Measurements from ENCODE around the gene ARL3.

Gene ARL3

GRCh38 chr10:102634686-102635085, 79.5 kb downstream of the ARL3 start:
- H4K91ac ChIP-seq (ENCODE audit: low read depth, low read length) = peak overlapping the region; percentile 84
- H3K4me1 ChIP-seq (ENCODE audit: control insufficient read depth in 1 of 2, insufficient read depth in 2 of 2, low read length in 2 of 2) = peaks cover 52 to 56% of the 10 kb centered on the region in 2 experiments
- H3K36me3 ChIP-seq (ENCODE audit: control insufficient read depth in 1 of 2, insufficient read depth in 2 of 2, low read length in 2 of 2) = peaks cover 11 to 15% of the 10 kb centered on the region in 2 experiments
- H3K18ac ChIP-seq (ENCODE audit: low read length) = peak overlapping the region; percentile 11
- peak overlapping the region; percentile 85 for H2BK120ac ChIP-seq (ENCODE audit: insufficient read depth, low read length, poor library complexity)
- H2AFZ ChIP-seq (ENCODE audit: insufficient read depth, low read length, poor library complexity) = no peak overlapping the region
- H4K12ac ChIP-seq (ENCODE audit: low read depth, low read length) = no peak overlapping the region
- peak overlapping the region; percentile 33 for H4K8ac ChIP-seq (ENCODE audit: low read depth, low read length)
- no peaks in the 10 kb centered on the region for H3K9me3 ChIP-seq (ENCODE audit: insufficient read depth, low read depth, low read length)
- peak overlapping the region; percentile 45 for H2BK5ac ChIP-seq (ENCODE audit: low read depth, low read length, poor library complexity)
- peak in 1 of 2 donors; percentile 40 for DNase-seq
- WGBS (ENCODE audit: extremely low coverage, insufficient coverage, insufficient read length) = no CpG with 5 or more reads among the region's 4 CpGs
- H3K9ac ChIP-seq (ENCODE audit: low read length) = no peak overlapping the region
- H3K14ac ChIP-seq (ENCODE audit: low read length) = no peak overlapping the region
- H2AK5ac ChIP-seq (ENCODE audit: low read length) = no peak overlapping the region
- H2BK12ac ChIP-seq (ENCODE audit: low read length) = peak overlapping the region; percentile 76
- H3K4me2 ChIP-seq (ENCODE audit: low read length) = peak overlapping the region; percentile 46
- peak overlapping the region; percentile 63 for H3K27ac ChIP-seq (ENCODE audit: low read depth, low read length)
- H3K79me1 ChIP-seq (ENCODE audit: low read length) = peaks cover 35% of the 10 kb centered on the region
- no peak overlapping the region for H3K23ac ChIP-seq (ENCODE audit: low read length)
- H3K27me3 ChIP-seq (ENCODE audit: insufficient read depth, low read length) = no peaks in the 10 kb centered on the region
- H3K4me3 ChIP-seq (ENCODE audit: low read depth, low read length) = no peak overlapping the region
- H3K79me2 ChIP-seq (ENCODE audit: control insufficient read depth, insufficient read depth, low read length, poor library complexity) = peaks cover 6% of the 10 kb centered on the region
- H3K4ac ChIP-seq (ENCODE audit: low read depth, low read length) = peak overlapping the region; percentile 10

- peak overlapping the region; percentile 61 for H3K4ac ChIP-seq (ENCODE audit: low read depth, low read length)
- peak overlapping the region; percentile 84 for H4K91ac ChIP-seq (ENCODE audit: low read depth, low read length)
- H3K4me1 ChIP-seq (ENCODE audit: control insufficient read depth in 1 of 2, insufficient read depth in 2 of 2, low read length in 2 of 2) = peaks cover 55 to 58% of the 10 kb centered on the region in 2 experiments
- no peaks in the 10 kb centered on the region for H3K27me3 ChIP-seq (ENCODE audit: insufficient read depth, low read length)
- H3K27ac ChIP-seq (ENCODE audit: low read depth, low read length) = peak overlapping the region; percentile 63
- peak overlapping the region; percentile 86 for H2BK120ac ChIP-seq (ENCODE audit: insufficient read depth, low read length, poor library complexity)
- peak overlapping the region; percentile 31 for H2BK5ac ChIP-seq (ENCODE audit: low read depth, low read length, poor library complexity)
- no peak overlapping the region for H3K4me3 ChIP-seq (ENCODE audit: low read depth, low read length)
- H4K12ac ChIP-seq (ENCODE audit: low read depth, low read length) = no peak overlapping the region
- peaks cover 11 to 15% of the 10 kb centered on the region in 2 experiments for H3K36me3 ChIP-seq (ENCODE audit: control insufficient read depth in 1 of 2, insufficient read depth in 2 of 2, low read length in 2 of 2)
- peak overlapping the region; percentile 79 for H3K14ac ChIP-seq (ENCODE audit: low read length)
- peak overlapping the region; percentile 90 for H2AK5ac ChIP-seq (ENCODE audit: low read length)
- H4K8ac ChIP-seq (ENCODE audit: low read depth, low read length) = peak overlapping the region; percentile 57
- H2BK12ac ChIP-seq (ENCODE audit: low read length) = peak overlapping the region; percentile 89
- WGBS (ENCODE audit: extremely low coverage, insufficient coverage, insufficient read length) = no CpG with 5 or more reads among the region's 5 CpGs
- H3K79me1 ChIP-seq (ENCODE audit: low read length) = peaks cover 41% of the 10 kb centered on the region
- H3K4me2 ChIP-seq (ENCODE audit: low read length) = no peak overlapping the region
- H3K79me2 ChIP-seq (ENCODE audit: control insufficient read depth, insufficient read depth, low read length, poor library complexity) = peaks cover 8% of the 10 kb centered on the region
- H3K9ac ChIP-seq (ENCODE audit: low read length) = no peak overlapping the region
- peak overlapping the region; percentile 69 for H3K18ac ChIP-seq (ENCODE audit: low read length)
- H3K9me3 ChIP-seq (ENCODE audit: insufficient read depth, low read depth, low read length) = no peaks in the 10 kb centered on the region
- no peak overlapping the region for H2AFZ ChIP-seq (ENCODE audit: insufficient read depth, low read length, poor library complexity)
- no peak overlapping the region for H3K23ac ChIP-seq (ENCODE audit: low read length)
- no peak for DNase-seq
These were observed 80.3 kb downstream of the ARL3 start for GRCh38 chr10:102633848-102634247.

GRCh38 chr10:102633287-102633686, 80.9 kb downstream of the ARL3 start:
- no peak overlapping the region for H2AFZ ChIP-seq (ENCODE audit: insufficient read depth, low read length, poor library complexity)
- WGBS (ENCODE audit: extremely low coverage, insufficient coverage, insufficient read length) = no CpG with 5 or more reads among the region's 6 CpGs
- H4K91ac ChIP-seq (ENCODE audit: low read depth, low read length) = peak overlapping the region; percentile 84

GRCh38 chr10:102632394-102633111, 81.6 kb downstream of the ARL3 start:
- H2BK12ac ChIP-seq (ENCODE audit: low read length) = no peak overlapping the region
- no CpG with 5 or more reads among the region's 5 CpGs for WGBS (ENCODE audit: extremely low coverage, insufficient coverage, insufficient read length)
- H3K27ac ChIP-seq (ENCODE audit: low read depth, low read length) = no peak overlapping the region
- peaks cover 11 to 15% of the 10 kb centered on the region in 2 experiments for H3K36me3 ChIP-seq (ENCODE audit: control insufficient read depth in 1 of 2, insufficient read depth in 2 of 2, low read length in 2 of 2)
- H2AK5ac ChIP-seq (ENCODE audit: low read length) = no peak overlapping the region
- no peak overlapping the region for H3K23ac ChIP-seq (ENCODE audit: low read length)
- H2BK120ac ChIP-seq (ENCODE audit: insufficient read depth, low read length, poor library complexity) = no peak overlapping the region
- H4K8ac ChIP-seq (ENCODE audit: low read depth, low read length) = no peak overlapping the region
- no peaks in the 10 kb centered on the region for H3K27me3 ChIP-seq (ENCODE audit: insufficient read depth, low read length)
- peak overlapping the region; percentile 20 for H3K14ac ChIP-seq (ENCODE audit: low read length)
- no peak overlapping the region for H4K12ac ChIP-seq (ENCODE audit: low read depth, low read length)
- H3K18ac ChIP-seq (ENCODE audit: low read length) = no peak overlapping the region
- H3K79me2 ChIP-seq (ENCODE audit: control insufficient read depth, insufficient read depth, low read length, poor library complexity) = peaks cover 12% of the 10 kb centered on the region
- H3K4me2 ChIP-seq (ENCODE audit: low read length) = no peak overlapping the region
- no peak overlapping the region for H4K91ac ChIP-seq (ENCODE audit: low read depth, low read length)
- peaks cover 65 to 69% of the 10 kb centered on the region in 2 experiments for H3K4me1 ChIP-seq (ENCODE audit: control insufficient read depth in 1 of 2, insufficient read depth in 2 of 2, low read length in 2 of 2)
- H3K4me3 ChIP-seq (ENCODE audit: low read depth, low read length) = no peak overlapping the region
- H2AFZ ChIP-seq (ENCODE audit: insufficient read depth, low read length, poor library complexity) = no peak overlapping the region
- no peak overlapping the region for H3K4ac ChIP-seq (ENCODE audit: low read depth, low read length)
- H3K9me3 ChIP-seq (ENCODE audit: insufficient read depth, low read depth, low read length) = no peaks in the 10 kb centered on the region
- DNase-seq = no peak
- no peak overlapping the region for H2BK5ac ChIP-seq (ENCODE audit: low read depth, low read length, poor library complexity)
- H3K9ac ChIP-seq (ENCODE audit: low read length) = no peak overlapping the region
- H3K79me1 ChIP-seq (ENCODE audit: low read length) = peaks cover 51% of the 10 kb centered on the region

More at GRCh38 chr10:102633287-102633686, 80.9 kb downstream of the ARL3 start:
- DNase-seq = peak in 1 of 2 donors; percentile 13
- Histone ChIP-seq H4K8ac (ENCODE audit: low read depth, low read length) (peak overlapping the region; percentile 15), H3K4me1 (ENCODE audit: control insufficient read depth in 1 of 2, insufficient read depth in 2 of 2, low read length in 2 of 2) (peaks cover 58 to 61% of the 10 kb centered on the region in 2 experiments), H3K4ac (ENCODE audit: low read depth, low read length) (peak overlapping the region; percentile 61), H2BK5ac (ENCODE audit: low read depth, low read length, poor library complexity) (peak overlapping the region; percentile 32), H4K12ac (ENCODE audit: low read depth, low read length) (no peak overlapping the region), H3K14ac (ENCODE audit: low read length) (peak overlapping the region; percentile 32), H3K18ac (ENCODE audit: low read length) (peak overlapping the region; percentile 61), H3K27ac (ENCODE audit: low read depth, low read length) (no peak overlapping the region), H3K79me2 (ENCODE audit: control insufficient read depth, insufficient read depth, low read length, poor library complexity) (peaks cover 10% of the 10 kb centered on the region), H2BK120ac (ENCODE audit: insufficient read depth, low read length, poor library complexity) (peak overlapping the region; percentile 86), H3K9me3 (ENCODE audit: insufficient read depth, low read depth, low read length) (no peaks in the 10 kb centered on the region), H3K79me1 (ENCODE audit: low read length) (peaks cover 44% of the 10 kb centered on the region), H2AK5ac (ENCODE audit: low read length) (peak overlapping the region; percentile 64), H2BK12ac (ENCODE audit: low read length) (peak overlapping the region; percentile 77), H3K4me2 (ENCODE audit: low read length) (no peak overlapping the region), H3K27me3 (ENCODE audit: insufficient read depth, low read length) (no peaks in the 10 kb centered on the region), H3K23ac (ENCODE audit: low read length) (no peak overlapping the region), H3K4me3 (ENCODE audit: low read depth, low read length) (no peak overlapping the region), H3K36me3 (ENCODE audit: control insufficient read depth in 1 of 2, insufficient read depth in 2 of 2, low read length in 2 of 2) (peaks cover 11 to 15% of the 10 kb centered on the region in 2 experiments), H3K9ac (ENCODE audit: low read length) (no peak overlapping the region)

Measured in trophoblast cell (in vitro differentiated cells and primary cell).